DOHH2 (cell line): ENCODE data around the gene PTGIS.

Source experiments
- H3F3A ChIP-seq: fragments of 200-600 bp; sonication (generic), shearing (Covaris generic); 2 replicates; pipeline ENCODE4 v1.6.0; 2016; ENCODE audit warnings: antibody characterized with exemption, mild to moderate bottlenecking; ENCODE audit not compliant: control insufficient read depth, insufficient read depth
- H3K27ac ChIP-seq: fragments of 200-600 bp; sonication (generic); 2 replicates; pipeline ENCODE4 v1.5.1; 2014; ENCODE audit warnings: low read depth, mild to moderate bottlenecking, low read length, moderate library complexity
- H3K27me3 ChIP-seq: fragments of 200-600 bp; sonication (generic); 2 replicates; pipeline ENCODE4 v1.6.1; 2014; ENCODE audit warnings: mild to moderate bottlenecking, low read length, mixed read lengths; ENCODE audit not compliant: control insufficient read depth
- H3K36me3 ChIP-seq: fragments of 200-600 bp; sonication (generic); 2 replicates; pipeline ENCODE4 v1.6.1; 2014; ENCODE audit warnings: mild to moderate bottlenecking, low read length, moderate library complexity, mixed read lengths; ENCODE audit not compliant: control insufficient read depth
- H3K4me1 ChIP-seq: fragments of 200-600 bp; sonication (generic); 2 replicates; pipeline ENCODE4 v1.6.1; 2014; ENCODE audit warnings: mild to moderate bottlenecking, low read length, mixed read lengths; ENCODE audit not compliant: control insufficient read depth
- H3K4me2 ChIP-seq: fragments of 200-600 bp; sonication (generic); 2 replicates; pipeline ENCODE4 v1.6.0; 2014; ENCODE audit warnings: mild to moderate bottlenecking, low read length, moderate library complexity
- H3K4me3 ChIP-seq: fragments of 200-600 bp; sonication (generic); 2 replicates; pipeline ENCODE4 v1.5.1; 2014; ENCODE audit warnings: mild to moderate bottlenecking, low read length, mixed read lengths
- H3K79me2 ChIP-seq: fragments of 200-600 bp; sonication (generic); 2 replicates; pipeline ENCODE4 v1.6.1; 2014; ENCODE audit warnings: mild to moderate bottlenecking, low read length, mixed read lengths; ENCODE audit not compliant: control insufficient read depth
- H3K9me2 ChIP-seq: fragments of 200-600 bp; sonication (generic); replicated peaks from 2 replicates; pipeline ENCODE4 v1.6.1; 2014; ENCODE audit warnings: mild to moderate bottlenecking, low read length, mixed read lengths; ENCODE audit not compliant: control insufficient read depth
- H3K9me3 ChIP-seq: fragments of 200-600 bp; sonication (generic); 2 replicates; pipeline ENCODE4 v1.6.1; 2014; ENCODE audit warnings: antibody characterized with exemption, low read length, mixed read lengths; ENCODE audit not compliant: control insufficient read depth, insufficient read depth
- H4K20me1 ChIP-seq: fragments of 200-600 bp; sonication (generic); 2 replicates; pipeline ENCODE4 v1.6.0; 2014; ENCODE audit warnings: low read depth, mild to moderate bottlenecking, antibody characterized with exemption, low read length, moderate library complexity; ENCODE audit not compliant: control insufficient read depth, insufficient read depth
- EZH2phosphoT487 ChIP-seq: fragments of 200-600 bp; sonication (generic); IDR thresholded peaks from 2 replicates; pipeline ENCODE4 v1.6.1; 2017; ENCODE audit warnings: borderline replicate concordance, mild to moderate bottlenecking, antibody characterized with exemption, low read length, moderate library complexity, mixed read lengths
- TF ChIP-seq, protein P1 (sequence below): fragments of 200-600 bp; sonication (generic); IDR thresholded peaks from one replicate; pipeline ENCODE4 v1.5.1; 2014; ENCODE audit warnings: antibody characterized with exemption, mild to moderate bottlenecking, low read depth, low read length; ENCODE audit not compliant: poor library complexity, severe bottlenecking

PTGIS gene

DNA sequence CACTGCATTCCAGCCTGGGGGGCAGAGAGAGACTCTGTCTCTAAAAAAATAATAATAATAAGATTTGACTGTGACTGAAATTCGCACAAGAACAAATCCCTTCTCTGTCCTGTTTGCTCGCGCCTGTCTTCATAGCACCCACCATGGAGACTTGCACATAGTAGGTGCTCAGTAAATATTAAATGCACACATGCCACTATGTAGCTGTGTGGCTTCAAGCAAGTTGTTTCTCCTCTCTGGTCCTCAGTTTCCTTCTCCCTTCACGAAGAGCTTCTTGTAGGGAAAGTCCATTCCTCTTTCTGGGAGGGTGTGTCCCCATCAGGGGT is 15.4 kb upstream of the PTGIS start:
- H3K27me3 ChIP-seq = peaks cover 33% of the 10 kb centered on the region
- TF ChIP-seq, protein P1, sequence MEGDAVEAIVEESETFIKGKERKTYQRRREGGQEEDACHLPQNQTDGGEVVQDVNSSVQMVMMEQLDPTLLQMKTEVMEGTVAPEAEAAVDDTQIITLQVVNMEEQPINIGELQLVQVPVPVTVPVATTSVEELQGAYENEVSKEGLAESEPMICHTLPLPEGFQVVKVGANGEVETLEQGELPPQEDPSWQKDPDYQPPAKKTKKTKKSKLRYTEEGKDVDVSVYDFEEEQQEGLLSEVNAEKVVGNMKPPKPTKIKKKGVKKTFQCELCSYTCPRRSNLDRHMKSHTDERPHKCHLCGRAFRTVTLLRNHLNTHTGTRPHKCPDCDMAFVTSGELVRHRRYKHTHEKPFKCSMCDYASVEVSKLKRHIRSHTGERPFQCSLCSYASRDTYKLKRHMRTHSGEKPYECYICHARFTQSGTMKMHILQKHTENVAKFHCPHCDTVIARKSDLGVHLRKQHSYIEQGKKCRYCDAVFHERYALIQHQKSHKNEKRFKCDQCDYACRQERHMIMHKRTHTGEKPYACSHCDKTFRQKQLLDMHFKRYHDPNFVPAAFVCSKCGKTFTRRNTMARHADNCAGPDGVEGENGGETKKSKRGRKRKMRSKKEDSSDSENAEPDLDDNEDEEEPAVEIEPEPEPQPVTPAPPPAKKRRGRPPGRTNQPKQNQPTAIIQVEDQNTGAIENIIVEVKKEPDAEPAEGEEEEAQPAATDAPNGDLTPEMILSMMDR = no peak
- no peak for TF ChIP-seq EZH2phosphoT487
- no peak overlapping the region for H3K27ac ChIP-seq
- no peaks in the 10 kb centered on the region for H3F3A ChIP-seq
- H3K9me2 ChIP-seq = no peaks in the 10 kb centered on the region
- H3K79me2 ChIP-seq = no peaks in the 10 kb centered on the region
- no peaks in the 10 kb centered on the region for H4K20me1 ChIP-seq
- no peaks in the 10 kb centered on the region for H3K36me3 ChIP-seq
- no peak overlapping the region for H3K4me3 ChIP-seq
- no peaks in the 10 kb centered on the region for H3K4me1 ChIP-seq
- no peaks in the 10 kb centered on the region for H3K9me3 ChIP-seq
- H3K4me2 ChIP-seq = no peak overlapping the region

DNA sequence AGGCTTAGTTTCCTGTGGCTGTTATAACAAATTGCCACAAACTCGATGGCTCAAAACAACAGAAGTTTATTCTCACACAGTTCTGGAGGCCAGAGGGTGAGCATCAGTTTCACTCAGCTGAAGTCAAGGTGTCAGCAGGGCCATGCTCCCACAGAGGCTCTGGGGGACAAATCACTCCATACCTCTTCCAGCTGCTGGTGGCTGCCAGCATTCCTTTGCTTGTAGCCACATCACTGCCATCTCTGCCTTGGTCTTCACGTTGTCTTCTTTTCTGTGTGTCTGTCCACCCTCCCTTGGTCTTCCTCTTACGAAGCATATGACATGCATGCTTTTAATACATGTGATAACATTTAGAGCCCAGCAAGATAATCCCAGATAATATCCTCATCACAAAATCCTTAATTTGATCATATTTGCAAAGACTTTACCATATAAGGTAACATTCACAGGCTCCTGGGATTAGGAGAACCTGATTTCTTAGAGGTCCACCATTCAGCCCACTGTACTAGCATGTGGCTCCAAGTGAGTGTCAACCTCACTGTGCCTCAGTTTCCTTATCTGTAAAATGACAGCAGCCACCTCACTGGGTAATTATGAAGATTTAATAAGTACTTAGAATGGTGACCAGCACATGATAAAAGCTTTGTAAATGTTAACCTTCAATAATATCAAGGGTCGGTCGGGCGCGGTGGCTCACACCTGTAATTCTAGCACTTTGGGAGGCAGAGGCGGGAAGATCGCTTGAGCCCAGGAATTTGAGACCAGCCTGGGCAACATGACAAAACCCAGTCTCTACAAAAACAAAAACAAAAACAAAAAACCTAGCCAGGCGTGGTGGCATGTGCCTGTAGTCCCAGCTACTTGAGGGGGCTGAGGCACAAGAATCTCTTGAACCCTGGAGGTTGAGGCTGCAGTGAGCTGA is 14.7 kb upstream of the PTGIS start:
- no peaks in the 10 kb centered on the region for H3K36me3 ChIP-seq
- H3K4me3 ChIP-seq = no peak overlapping the region
- no peak for TF ChIP-seq EZH2phosphoT487
- TF ChIP-seq, protein P1 = no peak
- no peaks in the 10 kb centered on the region for H3K4me1 ChIP-seq
- H4K20me1 ChIP-seq = no peaks in the 10 kb centered on the region
- H3K4me2 ChIP-seq = no peak overlapping the region
- no peak overlapping the region for H3K27ac ChIP-seq
- no peaks in the 10 kb centered on the region for H3K79me2 ChIP-seq
- no peaks in the 10 kb centered on the region for H3K9me2 ChIP-seq
- no peaks in the 10 kb centered on the region for H3F3A ChIP-seq
- peaks cover 33% of the 10 kb centered on the region for H3K27me3 ChIP-seq
- no peaks in the 10 kb centered on the region for H3K9me3 ChIP-seq

DNA sequence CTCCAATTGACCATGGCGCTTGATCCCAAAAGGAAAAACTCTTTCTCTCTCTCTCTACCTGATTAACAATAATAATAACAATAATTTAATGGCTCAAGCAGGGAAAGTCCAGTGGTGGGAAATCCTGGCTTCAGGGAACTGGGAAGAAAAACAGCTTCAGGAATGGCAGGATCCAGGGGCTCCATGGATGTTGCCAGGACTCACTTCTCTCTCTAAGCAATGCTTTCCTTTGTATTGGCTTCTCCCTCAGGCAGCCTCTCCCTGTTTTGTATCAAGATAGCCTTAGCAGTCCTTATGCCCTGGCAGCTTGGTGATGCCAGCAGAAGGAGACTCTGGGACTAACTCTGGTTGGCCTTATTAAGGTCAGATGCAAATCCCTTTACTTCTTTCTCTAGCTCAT is 13.5 kb upstream of the PTGIS start:
- Histone ChIP-seq H3K4me2 (no peak overlapping the region), H4K20me1 (no peaks in the 10 kb centered on the region), H3F3A (no peaks in the 10 kb centered on the region), H3K79me2 (no peaks in the 10 kb centered on the region), H3K9me3 (no peaks in the 10 kb centered on the region), H3K27ac (no peak overlapping the region), H3K9me2 (no peaks in the 10 kb centered on the region), H3K4me1 (no peaks in the 10 kb centered on the region), H3K36me3 (no peaks in the 10 kb centered on the region), H3K27me3 (peaks cover 33% of the 10 kb centered on the region), H3K4me3 (no peak overlapping the region)
- TF ChIP-seq EZH2phosphoT487 = no peak
- TF ChIP-seq, protein P1 = no peak
